ENCODE data around the gene RAB27A.
A peak's percentile ranks its signal among the peaks of the same experiment; 100 is the strongest.

Gene RAB27A

GRCh38 chr15:55196458-55197361 lies 92.9 kb downstream of the RAB27A start, which contains the start of gene RSL24D1:
TSS of gene RSL24D1 (minus strand) at chr15:55196941. CDS start at chr15:55196890, 51 bp downstream.
- TF ChIP-seq ZFX (IDR thresholded peaks at IDR 0.05; ENCODE audit: borderline replicate concordance) (no peak), CTCF (IDR thresholded peaks at IDR 0.05) (peak; percentile 65)
- peak within 1 kb of the TSS; percentile 94 for H3K27ac ChIP-seq

- TF ChIP-seq ZFX (IDR thresholded peaks at IDR 0.05; ENCODE audit: borderline replicate concordance) = no peak
- TF ChIP-seq CTCF (IDR thresholded peaks at IDR 0.05) = no peak
- H3K27ac ChIP-seq = peak overlapping the region; percentile 94
These were observed 93.6 kb downstream of the RAB27A start for GRCh38 chr15:55195996-55196395.

GRCh38 chr15:55194256-55194655 lies 95.4 kb downstream of the RAB27A start:
- H3K27ac ChIP-seq = no peak overlapping the region
- TF ChIP-seq ZFX (IDR thresholded peaks at IDR 0.05; ENCODE audit: borderline replicate concordance) = no peak
- TF ChIP-seq CTCF (IDR thresholded peaks at IDR 0.05) = no peak

GRCh38 chr15:55186331-55186730 lies 103.3 kb downstream of the RAB27A start:
- TF ChIP-seq ZFX (IDR thresholded peaks at IDR 0.05; ENCODE audit: borderline replicate concordance) = no peak
- TF ChIP-seq CTCF (IDR thresholded peaks at IDR 0.05) = no peak
- no peak overlapping the region for H3K27ac ChIP-seq

- H3K27ac ChIP-seq = no peak overlapping the region
- TF ChIP-seq CTCF (IDR thresholded peaks at IDR 0.05) (no peak), ZFX (IDR thresholded peaks at IDR 0.05; ENCODE audit: borderline replicate concordance) (no peak)
These were observed 105.9 kb downstream of the RAB27A start for GRCh38 chr15:55183679-55184078.

GRCh38 chr15:55179141-55179540 lies 110.5 kb downstream of the RAB27A start:
- TF ChIP-seq ZFX (IDR thresholded peaks at IDR 0.05; ENCODE audit: borderline replicate concordance) = no peak
- no peak overlapping the region for H3K27ac ChIP-seq

- H3K27ac ChIP-seq = no peak overlapping the region
These were observed 119.3 kb downstream of the RAB27A start for GRCh38 chr15:55170361-55170760.

More at GRCh38 chr15:55170361-55170760, 119.3 kb downstream of the RAB27A start:
- TF ChIP-seq ZFX (IDR thresholded peaks at IDR 0.05; ENCODE audit: borderline replicate concordance) (no peak), CTCF (IDR thresholded peaks at IDR 0.05) (no peak)
